IMR-90 (cell line): ENCODE data around the gene LCE2A. TPM values are rescaled to one million over a fixed set of nuclear protein-coding genes. Genes with fewer than 3 reads are reported as not detected.
A peak's percentile ranks its signal among the peaks of the same experiment; 100 is the strongest.

Experiments used
- ATAC-seq: fragments of 200-7000 bp; cut with Tn5 transposase; 2 replicates; pipeline ENCODE4 v1.9.1; 2020; ENCODE audit warnings: low read depth, mild to moderate bottlenecking, moderate library complexity
- BruUV-seq: library from RNA; stranded (reverse); fragments of 400-500 nt; replicated peaks from 2 replicates; lab custom pipeline; 2021; lab: Mats Ljungman, UMichigan
- CTCF ChIA-PET: fragments of 300-600 bp; formaldehyde crosslinking; extraction: SDS; loops from one replicate; lab custom pipeline; 2021; ENCODE audit warnings: antibody characterized with exemption; lab: Yijun Ruan, JAX
- POLR2A ChIA-PET: fragments of 300-600 bp; sonication (Branson Sonifier 250); formaldehyde crosslinking; loops from one replicate; lab custom pipeline; 2022; ENCODE audit warnings: antibody characterized with exemption; ENCODE audit not compliant: unreplicated experiment; lab: Charles Lee
- DNase-seq: peaks from one replicate; pipeline ENCODE4 v3.0.0; 2013
- H2AFZ ChIP-seq: replicated peaks from 2 replicates; pipeline ENCODE3; 2013; ENCODE audit warnings: low read length, mild to moderate bottlenecking; ENCODE audit not compliant: poor library complexity
- H2AK5ac ChIP-seq: 2 replicates; pipeline ENCODE4 v1.6.1; 2013; ENCODE audit warnings: low read depth, low read length, inconsistent platforms
- H2AK9ac ChIP-seq: replicated peaks from 2 replicates; pipeline ENCODE3; 2013; ENCODE audit warnings: mild to moderate bottlenecking, low read depth, low read length, moderate library complexity; ENCODE audit not compliant: poor library complexity
- H2BK120ac ChIP-seq: 2 replicates; pipeline ENCODE4 v1.6.1; 2013; ENCODE audit warnings: low read depth, low read length, inconsistent platforms
- H2BK15ac ChIP-seq: 3 replicates; pipeline ENCODE4 v1.6.1; 2013; ENCODE audit warnings: low read depth, low read length, inconsistent platforms
- H2BK20ac ChIP-seq: 2 replicates; pipeline ENCODE4 v1.6.1; 2013; ENCODE audit warnings: low read depth, mild to moderate bottlenecking, inconsistent platforms, low read length, moderate library complexity
- H2BK5ac ChIP-seq: 2 replicates; pipeline ENCODE4 v1.6.1; 2013; ENCODE audit warnings: mild to moderate bottlenecking, low read depth, low read length, inconsistent platforms; ENCODE audit not compliant: poor library complexity, severe bottlenecking
- H3K14ac ChIP-seq: replicated peaks from 2 replicates; pipeline ENCODE4 v1.6.1; 2013; ENCODE audit warnings: low read depth, low read length, inconsistent platforms
- H3K18ac ChIP-seq: 2 replicates; pipeline ENCODE4 v1.6.1; 2013; ENCODE audit warnings: low read depth, low read length, control low read depth
- H3K23ac ChIP-seq: 2 replicates; pipeline ENCODE4 v1.6.1; 2013; ENCODE audit warnings: low read depth, low read length, inconsistent platforms
- H3K27ac ChIP-seq: 2 replicates; pipeline ENCODE4 v1.5.1; 2013; ENCODE audit warnings: mild to moderate bottlenecking, control low read depth, low read length; ENCODE audit not compliant: insufficient read depth
- H3K27me3 ChIP-seq: 2 replicates; pipeline ENCODE4 v1.6.1; 2013; ENCODE audit warnings: low read length; ENCODE audit not compliant: control insufficient read depth, insufficient read depth
- H3K36me3 ChIP-seq: 2 replicates; pipeline ENCODE4 v1.6.1; 2013; ENCODE audit warnings: low read length, mixed read lengths; ENCODE audit not compliant: control insufficient read depth, insufficient read depth
- H3K4ac ChIP-seq: 2 replicates; pipeline ENCODE4 v1.6.1; 2013; ENCODE audit warnings: low read depth, low read length, inconsistent platforms
- H3K4me1 ChIP-seq: 2 replicates; pipeline ENCODE4 v1.6.1; 2013; ENCODE audit warnings: low read length, mixed read lengths; ENCODE audit not compliant: control insufficient read depth, insufficient read depth
- H3K4me2 ChIP-seq: 2 replicates; pipeline ENCODE4 v1.6.1; 2013; ENCODE audit warnings: low read depth, mild to moderate bottlenecking, control low read depth, low read length, moderate library complexity
- H3K4me3 ChIP-seq: 2 replicates; pipeline ENCODE4 v1.5.1; 2013; ENCODE audit warnings: low read depth, mild to moderate bottlenecking, control low read depth, low read length, moderate library complexity; ENCODE audit not compliant: insufficient read depth
- H3K56ac ChIP-seq: 2 replicates; pipeline ENCODE4 v1.6.1; 2013; ENCODE audit warnings: low read length, inconsistent platforms; ENCODE audit not compliant: insufficient read depth; ENCODE audit errors: extremely low read depth
- H3K79me1 ChIP-seq, 2 experiments: 2 replicates each; pipeline ENCODE4 v1.6.1; 2013; ENCODE audit warnings: low read length in 2 of 2, inconsistent platforms in 1 of 2, low read depth in 1 of 2
- H3K9ac ChIP-seq: 2 replicates; pipeline ENCODE4 v1.6.1; 2013; ENCODE audit warnings: low read depth, low read length, control low read depth
- H3K9me1 ChIP-seq: 2 replicates; pipeline ENCODE4 v1.6.1; 2013; ENCODE audit warnings: low read length, inconsistent platforms; ENCODE audit not compliant: insufficient read depth
- H3K9me3 ChIP-seq: 2 replicates; pipeline ENCODE4 v1.6.1; 2013; ENCODE audit warnings: low read length; ENCODE audit not compliant: control insufficient read depth, insufficient read depth
- H4K20me1 ChIP-seq: 2 replicates; pipeline ENCODE4 v1.6.1; 2013; ENCODE audit warnings: low read length, inconsistent platforms; ENCODE audit not compliant: insufficient read depth
- H4K5ac ChIP-seq: 2 replicates; pipeline ENCODE4 v1.6.1; 2013; ENCODE audit warnings: mild to moderate bottlenecking, low read depth, low read length, control low read depth
- H4K8ac ChIP-seq, 2 experiments: 2 replicates each; pipeline ENCODE4 v1.6.1; 2013; ENCODE audit warnings: low read depth in 2 of 2, low read length in 2 of 2, control low read depth in 1 of 2, inconsistent platforms in 1 of 2
- H4K91ac ChIP-seq: 2 replicates; pipeline ENCODE4 v1.6.1; 2013; ENCODE audit warnings: low read depth, low read length, inconsistent platforms; ENCODE audit not compliant: insufficient read depth
- BHLHE40 ChIP-seq: fragments of 150-350 bp; IDR thresholded peaks from 2 replicates; pipeline ENCODE4 v1.6.1; 2016; ENCODE audit warnings: mild to moderate bottlenecking, low read depth, low read length
- CEBPB ChIP-seq: IDR thresholded peaks from 2 replicates; pipeline ENCODE4 v1.6.1; 2012; ENCODE audit warnings: low read depth, low read length, improper control_type of control experiment
- CHD1 ChIP-seq: IDR thresholded peaks from 2 replicates; pipeline ENCODE4 v1.6.1; 2012; ENCODE audit warnings: low read depth, low read length, improper control_type of control experiment
- ELK1 ChIP-seq: fragments of 150-350 bp; IDR thresholded peaks from 2 replicates; pipeline ENCODE4 v1.6.1; 2016; ENCODE audit warnings: low read depth, mild to moderate bottlenecking, low read length, moderate library complexity, borderline replicate concordance
- FOS ChIP-seq: fragments of 150-350 bp; IDR thresholded peaks from 2 replicates; pipeline ENCODE4 v1.6.1; 2016; ENCODE audit warnings: low read depth, low read length
- MAFK ChIP-seq: IDR thresholded peaks from 2 replicates; pipeline ENCODE4 v1.6.1; 2012; ENCODE audit warnings: low read depth, low read length, improper control_type of control experiment
- MAZ ChIP-seq: IDR thresholded peaks from 2 replicates; pipeline ENCODE4 v1.6.1; 2012; ENCODE audit warnings: low read depth, mild to moderate bottlenecking, low read length, improper control_type of control experiment, moderate library complexity, borderline replicate concordance
- MXI1 ChIP-seq: IDR thresholded peaks from 2 replicates; pipeline ENCODE4 v1.6.1; 2012; ENCODE audit warnings: low read depth, mild to moderate bottlenecking, low read length, moderate library complexity, borderline replicate concordance
- NFE2L2 ChIP-seq: fragments of 150-350 bp; IDR thresholded peaks from 2 replicates; pipeline ENCODE4 v1.6.1; 2016; ENCODE audit warnings: low read depth, mild to moderate bottlenecking, low read length
- POLR2A ChIP-seq: IDR thresholded peaks from 2 replicates; pipeline ENCODE4 v1.6.1; 2012; ENCODE audit warnings: mild to moderate bottlenecking, low read depth, low read length
- RAD21 ChIP-seq: IDR thresholded peaks from 2 replicates; pipeline ENCODE4 v1.6.1; 2012; ENCODE audit warnings: low read length, improper control_type of control experiment
- RCOR1 ChIP-seq: IDR thresholded peaks from 2 replicates; pipeline ENCODE4 v1.6.1; 2012; ENCODE audit warnings: mild to moderate bottlenecking, low read length, improper control_type of control experiment; ENCODE audit not compliant: insufficient replicate concordance
- RFX5 ChIP-seq: IDR thresholded peaks from 2 replicates; pipeline ENCODE4 v1.8.0; 2012; ENCODE audit warnings: low read depth, mild to moderate bottlenecking, low read length, moderate library complexity
- SMC3 ChIP-seq: fragments of 150-350 bp; IDR thresholded peaks from 2 replicates; pipeline ENCODE4 v1.6.1; 2016; ENCODE audit warnings: low read depth, mild to moderate bottlenecking, antibody characterized with exemption, low read length, moderate library complexity
- USF2 ChIP-seq: fragments of 150-350 bp; IDR thresholded peaks from 2 replicates; pipeline ENCODE4 v1.6.1; 2017; ENCODE audit warnings: mild to moderate bottlenecking, antibody characterized with exemption, low read length, low read depth
- WGBS, 2 experiments: methylation state at CpG; one replicate each; pipeline versions ENCODE4 v1.1.5 to v1.1.7; 2013; ENCODE audit warnings: missing lambda C conversion rate in 2 of 2; ENCODE audit not compliant: insufficient read length in 1 of 2; ENCODE audit errors: extremely low coverage in 2 of 2; 5-methylcytosine and 5-hydroxymethylcytosine counted together
- dilution Hi-C: fragments of 300-500 bp; cut with HindIII; formaldehyde crosslinking; loops from one replicate; pipeline ENCODE4 v1.14.3; 2018; ENCODE audit warnings: low sequenced_read_pairs; ENCODE audit not compliant: unreplicated experiment
- in situ Hi-C: fragments of 300-500 bp; cut with MboI; formaldehyde crosslinking; loops from 3 replicates; pipeline ENCODE4 v1.14.3; 2019; ENCODE audit warnings: low sequenced_read_pairs, inconsistent platforms, mixed read lengths
- intact Hi-C: fragments of 100-400 bp; cut with micrococcal nuclease; formaldehyde crosslinking; loops from 2 replicates; pipeline ENCODE4 v1.10.0; 2022
- polyA plus RNA-seq, 3 experiments: library from polyadenylated mRNA; depleted of rRNA; stranded (reverse); fragments of >200 nt; gene quantifications; 2 replicates each; pipeline ENCODE4 v1.2.3, GENCODE V29; 2012; ENCODE audit warnings: low replicate concordance in 1 of 3
- total RNA-seq: library from RNA; depleted of rRNA; stranded (reverse); fragments of >200 nt; gene quantifications from 2 replicates; pipeline ENCODE4 v1.2.3, GENCODE V29; 2012
- TF ChIP-seq, protein P1 (sequence below): conservative IDR thresholded peaks from 2 replicates; pipeline ENCODE4 v1.5.1; 2012; ENCODE audit warnings: mild to moderate bottlenecking, low read depth, low read length, improper control_type of control experiment

The LCE2A gene
- total and polyA plus RNA-seq, 2 of the 4 experiments (the other 2 are of a cell fraction), result 0.50 TPM; not detected in 1

GRCh38 chr1:152743371-152744145, 45.4 kb downstream of the LCE2A start:
- Histone ChIP-seq H3K4ac (no peak overlapping the region), H2AK9ac (no peak overlapping the region)

More at GRCh38 chr1:152743371-152744145, 45.4 kb downstream of the LCE2A start:
- ChIA-PET POLR2A (no interaction called here), CTCF (no interaction called here)
- Histone ChIP-seq H2AK5ac (no peak overlapping the region), H3K4me3 (no peak overlapping the region), H4K8ac (no peak overlapping the region), H3K4me2 (no peak overlapping the region), H3K27me3 (no peaks in the 10 kb centered on the region), H3K79me1 (no peaks in the 10 kb centered on the region), H3K9me3 (no peaks in the 10 kb centered on the region), H2BK5ac (no peak overlapping the region), H3K14ac (no peak overlapping the region), H4K20me1 (no peaks in the 10 kb centered on the region), H3K9ac (no peak overlapping the region), H3K18ac (no peak overlapping the region), H3K4me1 (no peaks in the 10 kb centered on the region; the same call in 1 of the 2 replicates), H4K5ac (no peak overlapping the region), H3K9me1 (no peaks in the 10 kb centered on the region), H2BK120ac (no peak overlapping the region), H2AFZ (no peak overlapping the region), H3K23ac (no peak overlapping the region), H2BK15ac (no peak overlapping the region), H3K27ac (no peak overlapping the region), H4K91ac (no peak overlapping the region), H2BK20ac (no peak overlapping the region), H3K36me3 (no peaks in the 10 kb centered on the region), H3K56ac (no peak overlapping the region)
- no CpG with 5 or more reads among the region's 2 CpGs for WGBS, 2 experiments
- BruUV-seq, result no TSS peak
- ATAC-seq, result no peak
- dilution Hi-C loops, result no loop called here
- in situ Hi-C loops, result no loop called here
- intact Hi-C loops, result no loop called here
- no peak for TF ChIP-seq USF2
- TF ChIP-seq CEBPB, result no peak
- TF ChIP-seq MAFK, result no peak
- no peak for TF ChIP-seq POLR2A
- no peak for TF ChIP-seq FOS
- TF ChIP-seq MAZ, result no peak
- TF ChIP-seq RAD21, result no peak
- TF ChIP-seq NFE2L2, result no peak
- no peak for TF ChIP-seq SMC3
- TF ChIP-seq, protein P1, sequence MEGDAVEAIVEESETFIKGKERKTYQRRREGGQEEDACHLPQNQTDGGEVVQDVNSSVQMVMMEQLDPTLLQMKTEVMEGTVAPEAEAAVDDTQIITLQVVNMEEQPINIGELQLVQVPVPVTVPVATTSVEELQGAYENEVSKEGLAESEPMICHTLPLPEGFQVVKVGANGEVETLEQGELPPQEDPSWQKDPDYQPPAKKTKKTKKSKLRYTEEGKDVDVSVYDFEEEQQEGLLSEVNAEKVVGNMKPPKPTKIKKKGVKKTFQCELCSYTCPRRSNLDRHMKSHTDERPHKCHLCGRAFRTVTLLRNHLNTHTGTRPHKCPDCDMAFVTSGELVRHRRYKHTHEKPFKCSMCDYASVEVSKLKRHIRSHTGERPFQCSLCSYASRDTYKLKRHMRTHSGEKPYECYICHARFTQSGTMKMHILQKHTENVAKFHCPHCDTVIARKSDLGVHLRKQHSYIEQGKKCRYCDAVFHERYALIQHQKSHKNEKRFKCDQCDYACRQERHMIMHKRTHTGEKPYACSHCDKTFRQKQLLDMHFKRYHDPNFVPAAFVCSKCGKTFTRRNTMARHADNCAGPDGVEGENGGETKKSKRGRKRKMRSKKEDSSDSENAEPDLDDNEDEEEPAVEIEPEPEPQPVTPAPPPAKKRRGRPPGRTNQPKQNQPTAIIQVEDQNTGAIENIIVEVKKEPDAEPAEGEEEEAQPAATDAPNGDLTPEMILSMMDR, result no peak
- TF ChIP-seq RFX5, result no peak
- no peak for TF ChIP-seq BHLHE40
- TF ChIP-seq MXI1, result no peak
- no peak for TF ChIP-seq ELK1
- TF ChIP-seq CHD1, result no peak
- TF ChIP-seq RCOR1, result no peak
- peak; percentile 2 for DNase-seq
